ENCODE results near the gene NXN.

DNA sequence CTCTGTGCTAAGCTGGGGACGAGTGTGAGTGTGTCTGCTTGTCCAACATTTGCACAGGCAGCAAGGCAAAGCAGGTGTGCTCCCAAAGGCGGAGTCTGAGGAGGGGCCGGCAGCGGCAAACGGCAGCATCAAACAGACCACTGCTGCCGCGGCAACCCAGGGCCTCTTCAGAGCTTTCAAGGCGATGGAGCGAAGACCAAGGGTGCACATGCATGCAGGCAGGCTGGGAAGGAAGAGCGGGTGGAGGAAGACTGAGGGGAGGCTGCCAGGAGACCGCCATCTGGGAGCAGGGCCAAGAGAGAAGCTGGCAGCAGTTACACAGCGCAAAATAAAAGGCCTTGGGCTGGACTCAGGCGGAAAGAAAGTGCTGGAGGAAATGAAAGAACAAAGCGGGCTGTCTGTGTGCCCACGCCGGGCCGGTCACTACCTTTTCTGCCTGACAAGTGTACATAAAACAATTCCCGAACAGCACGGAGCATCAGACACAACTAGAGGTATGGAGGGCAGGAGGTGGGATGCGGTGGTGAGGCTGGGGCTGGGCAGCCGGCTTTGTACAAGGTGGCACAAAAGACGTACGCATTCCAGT lies 25.9 kb upstream of the NXN start:
- TF ChIP-seq, protein P1, sequence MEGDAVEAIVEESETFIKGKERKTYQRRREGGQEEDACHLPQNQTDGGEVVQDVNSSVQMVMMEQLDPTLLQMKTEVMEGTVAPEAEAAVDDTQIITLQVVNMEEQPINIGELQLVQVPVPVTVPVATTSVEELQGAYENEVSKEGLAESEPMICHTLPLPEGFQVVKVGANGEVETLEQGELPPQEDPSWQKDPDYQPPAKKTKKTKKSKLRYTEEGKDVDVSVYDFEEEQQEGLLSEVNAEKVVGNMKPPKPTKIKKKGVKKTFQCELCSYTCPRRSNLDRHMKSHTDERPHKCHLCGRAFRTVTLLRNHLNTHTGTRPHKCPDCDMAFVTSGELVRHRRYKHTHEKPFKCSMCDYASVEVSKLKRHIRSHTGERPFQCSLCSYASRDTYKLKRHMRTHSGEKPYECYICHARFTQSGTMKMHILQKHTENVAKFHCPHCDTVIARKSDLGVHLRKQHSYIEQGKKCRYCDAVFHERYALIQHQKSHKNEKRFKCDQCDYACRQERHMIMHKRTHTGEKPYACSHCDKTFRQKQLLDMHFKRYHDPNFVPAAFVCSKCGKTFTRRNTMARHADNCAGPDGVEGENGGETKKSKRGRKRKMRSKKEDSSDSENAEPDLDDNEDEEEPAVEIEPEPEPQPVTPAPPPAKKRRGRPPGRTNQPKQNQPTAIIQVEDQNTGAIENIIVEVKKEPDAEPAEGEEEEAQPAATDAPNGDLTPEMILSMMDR (IDR thresholded peaks at IDR 0.05): no peak
- TF ChIP-seq POLR2A (IDR thresholded peaks at IDR 0.05): no peak
